ENCODE data around the gene CEMP1. TPM values are rescaled to one million over a fixed set of nuclear protein-coding genes. Genes with fewer than 3 reads are reported as not detected.
A peak's percentile ranks its signal among the peaks of the same experiment; 100 is the strongest.
"Not testable (repeated sequence)": the region's sequence is repeated elsewhere in the genome, so short reads cannot be mapped to it uniquely, and the experiment has no call there.

The CEMP1 gene
- total RNA-seq, 1 experiment from 2014 or later = not detected

GRCh38 chr16:2535625-2536013 lies 4.4 kb upstream of the CEMP1 start:
- DNase-seq (ENCODE audit: low read depth) = peak; percentile 40

GRCh38 chr16:2534335-2534734 lies 3.1 kb upstream of the CEMP1 start:
- DNase-seq (ENCODE audit: low read depth) = not testable (repeated sequence)

- DNase-seq (ENCODE audit: low read depth) = no peak
Observed at GRCh38 chr16:2533912-2534311, 2.7 kb upstream of the CEMP1 start.

GRCh38 chr16:2533142-2533755 lies 2.0 kb upstream of the CEMP1 start:
- not testable (repeated sequence) for DNase-seq (ENCODE audit: low read depth)

GRCh38 chr16:2532494-2533141 lies 1.4 kb upstream of the CEMP1 start:
- DNase-seq (ENCODE audit: low read depth) = peak; percentile 37

GRCh38 chr16:2531696-2532493 lies 687 bp upstream of the CEMP1 start:
- DNase-seq (ENCODE audit: low read depth) = peak; percentile 97

- no peak for DNase-seq (ENCODE audit: low read depth)
Observed at GRCh38 chr16:2530629-2531318, 434 bp downstream of the CEMP1 start.

- DNase-seq (ENCODE audit: low read depth) = no peak
Observed at GRCh38 chr16:2529961-2530628, 1.1 kb downstream of the CEMP1 start.

- no peak for DNase-seq (ENCODE audit: low read depth)
Observed at GRCh38 chr16:2529061-2529931, 1.9 kb downstream of the CEMP1 start.

- no peak for DNase-seq (ENCODE audit: low read depth)
Observed at GRCh38 chr16:2528161-2529060, 2.8 kb downstream of the CEMP1 start.

- no peak for DNase-seq (ENCODE audit: low read depth)
Observed at GRCh38 chr16:2527784-2528100, 3.5 kb downstream of the CEMP1 start.

GRCh38 chr16:2527071-2527783 lies 4.0 kb downstream of the CEMP1 start:
- no peak for DNase-seq (ENCODE audit: low read depth)

GRCh38 chr16:2526135-2526534 lies 5.1 kb downstream of the CEMP1 start:
- no peak for DNase-seq (ENCODE audit: low read depth)

GRCh38 chr16:2524339-2524938 lies 6.8 kb downstream of the CEMP1 start:
- DNase-seq (ENCODE audit: low read depth) = no peak

GRCh38 chr16:2523801-2524231 lies 7.4 kb downstream of the CEMP1 start:
- no peak for DNase-seq (ENCODE audit: low read depth)

- no peak for DNase-seq (ENCODE audit: low read depth)
Observed at GRCh38 chr16:2520784-2521531, 10.2 kb downstream of the CEMP1 start.

- DNase-seq (ENCODE audit: low read depth) = peak; percentile 89
Observed at GRCh38 chr16:2520097-2520783, 11.0 kb downstream of the CEMP1 start, which contains the start of gene AMDHD2. AMDHD2 (plus strand) TSS chr16:2520371; CDS start chr16:2520459, 88 bp downstream.
